C4-2B (cell line): ENCODE data around the gene C10orf105.

Source experiments
- H3K27ac ChIP-seq: fragments of 450-650 bp; 2 replicates; pipeline ENCODE4 v1.5.1; 2017
- ZFX ChIP-seq: fragments of 450-650 bp; IDR thresholded peaks from 2 replicates; pipeline ENCODE4 v1.6.1; 2017
- TF ChIP-seq, protein P1 (sequence below): fragments of 450-650 bp; conservative IDR thresholded peaks from 2 replicates; pipeline ENCODE4 v1.5.1; 2017; ENCODE audit warnings: mild to moderate bottlenecking

C10orf105 gene, protein sequence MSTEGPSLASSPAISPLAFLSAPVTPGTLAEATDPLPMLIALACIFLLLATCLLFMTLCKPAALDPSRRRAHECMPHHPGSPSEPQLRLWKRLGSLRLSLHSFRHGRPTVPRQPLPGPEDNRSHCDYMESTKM

DNA sequence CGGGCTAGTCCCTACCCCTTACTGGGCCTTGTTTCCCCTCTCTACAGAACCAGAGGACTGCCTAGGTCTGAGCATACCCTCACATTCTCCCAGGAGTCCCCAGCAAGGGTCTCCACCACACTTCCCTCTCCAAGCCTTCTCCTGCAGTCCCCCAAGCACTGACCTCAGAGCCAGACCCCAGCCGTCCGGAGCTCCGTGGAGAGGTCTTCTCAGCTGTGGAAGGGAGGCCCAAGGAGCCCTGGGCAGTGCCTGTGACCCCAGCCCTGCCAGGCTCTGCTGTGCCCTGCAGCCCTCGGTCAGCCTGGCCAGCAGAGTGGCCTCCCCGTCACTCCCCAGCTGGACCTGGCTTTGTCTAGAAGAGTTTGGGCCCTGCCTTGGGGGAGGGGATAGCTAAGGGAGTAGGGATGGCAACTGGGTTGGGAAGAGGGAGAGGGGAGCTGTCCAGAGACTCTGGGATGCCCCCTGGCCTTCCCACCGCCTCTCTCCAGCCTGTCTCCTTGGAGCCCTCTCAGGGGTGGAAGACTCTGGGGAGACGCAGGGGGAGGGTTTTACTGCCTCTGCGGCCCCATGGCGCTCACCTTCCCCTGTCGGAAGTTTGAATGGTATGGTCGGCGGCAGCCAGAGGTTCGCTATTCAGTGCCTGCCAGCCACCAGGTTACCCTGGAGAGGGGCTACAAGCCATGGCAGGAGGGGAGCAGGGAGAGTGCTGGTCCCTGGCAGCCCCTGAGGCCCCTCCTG, at the start of gene C10orf105:
Gene C10orf105 (minus strand): TSS at position 315 of the 738 bp plus-strand sequence. CDS start 3,441 bp downstream, outside the sequence.
- H3K27ac ChIP-seq: no peak within 1 kb of the TSS
- TF ChIP-seq ZFX: no peak
- TF ChIP-seq, protein P1, sequence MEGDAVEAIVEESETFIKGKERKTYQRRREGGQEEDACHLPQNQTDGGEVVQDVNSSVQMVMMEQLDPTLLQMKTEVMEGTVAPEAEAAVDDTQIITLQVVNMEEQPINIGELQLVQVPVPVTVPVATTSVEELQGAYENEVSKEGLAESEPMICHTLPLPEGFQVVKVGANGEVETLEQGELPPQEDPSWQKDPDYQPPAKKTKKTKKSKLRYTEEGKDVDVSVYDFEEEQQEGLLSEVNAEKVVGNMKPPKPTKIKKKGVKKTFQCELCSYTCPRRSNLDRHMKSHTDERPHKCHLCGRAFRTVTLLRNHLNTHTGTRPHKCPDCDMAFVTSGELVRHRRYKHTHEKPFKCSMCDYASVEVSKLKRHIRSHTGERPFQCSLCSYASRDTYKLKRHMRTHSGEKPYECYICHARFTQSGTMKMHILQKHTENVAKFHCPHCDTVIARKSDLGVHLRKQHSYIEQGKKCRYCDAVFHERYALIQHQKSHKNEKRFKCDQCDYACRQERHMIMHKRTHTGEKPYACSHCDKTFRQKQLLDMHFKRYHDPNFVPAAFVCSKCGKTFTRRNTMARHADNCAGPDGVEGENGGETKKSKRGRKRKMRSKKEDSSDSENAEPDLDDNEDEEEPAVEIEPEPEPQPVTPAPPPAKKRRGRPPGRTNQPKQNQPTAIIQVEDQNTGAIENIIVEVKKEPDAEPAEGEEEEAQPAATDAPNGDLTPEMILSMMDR: no peak

DNA sequence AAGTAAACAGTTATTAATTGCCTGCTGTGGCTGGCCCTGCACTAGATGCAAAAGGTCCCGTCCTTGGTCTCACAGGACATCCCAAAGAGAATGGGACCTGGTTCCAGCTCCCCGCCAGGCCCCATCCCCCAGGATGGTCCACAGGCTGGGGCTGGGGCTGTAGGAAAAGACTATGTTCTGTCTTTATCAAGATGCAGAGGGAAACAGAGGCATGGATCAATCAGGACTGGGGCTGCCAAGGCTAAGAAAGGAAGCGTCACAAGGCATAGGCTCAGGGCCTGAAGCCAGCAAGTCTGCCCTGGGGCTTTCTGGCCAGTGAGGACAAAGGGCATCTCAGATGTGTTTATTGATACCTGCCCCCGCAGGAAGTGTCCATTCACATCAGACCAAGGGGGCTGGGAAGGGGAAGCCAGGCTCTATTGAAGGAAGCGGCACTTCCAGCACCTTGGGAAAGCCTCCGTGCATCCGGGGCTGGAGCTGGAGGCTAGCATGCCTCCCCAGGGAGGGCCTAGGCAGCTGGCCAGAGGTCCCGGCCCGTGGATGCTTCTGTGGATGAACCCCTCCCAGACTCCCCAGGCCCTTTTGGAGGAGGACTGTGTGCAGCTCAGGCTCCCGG, 48.0 kb upstream of the C10orf105 start:
- no peak for TF ChIP-seq ZFX
- TF ChIP-seq, protein P1: no peak
- no peak overlapping the region for H3K27ac ChIP-seq

DNA sequence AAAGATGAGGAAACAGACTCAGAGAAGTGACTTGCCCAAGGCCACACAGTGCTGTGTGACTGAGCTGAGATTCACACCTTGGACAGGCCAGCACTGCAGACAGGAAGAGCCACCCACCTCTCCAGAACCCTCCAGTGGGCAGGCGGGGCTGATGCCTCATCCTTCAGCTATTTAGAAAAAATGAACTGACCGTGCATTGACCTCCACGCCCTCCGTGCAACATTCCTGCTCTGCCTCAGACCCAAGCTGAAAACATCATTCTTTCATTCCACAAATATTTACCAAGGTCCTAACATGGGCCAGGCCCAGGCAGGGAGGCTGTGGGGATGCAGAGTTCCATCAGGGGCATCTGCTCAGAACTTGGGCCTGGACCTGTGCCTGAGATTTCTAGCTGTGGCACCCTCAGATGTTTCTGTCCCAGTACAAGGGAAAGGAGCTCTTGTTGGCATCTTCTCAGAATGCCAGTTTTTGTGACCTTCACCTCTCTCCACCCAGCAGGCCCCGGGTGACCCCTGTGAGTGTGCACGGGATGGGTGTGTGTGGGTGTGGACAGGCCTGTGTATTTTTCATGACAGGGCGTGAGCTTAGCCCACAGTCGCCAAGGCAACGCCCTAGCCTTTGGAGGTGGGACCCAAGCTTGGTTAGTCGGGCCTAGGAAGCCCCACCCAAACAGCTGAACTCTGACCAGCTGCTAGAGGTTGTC, 47.3 kb upstream of the C10orf105 start:
- no peak overlapping the region for H3K27ac ChIP-seq
- TF ChIP-seq, protein P1: no peak
- TF ChIP-seq ZFX: no peak

DNA sequence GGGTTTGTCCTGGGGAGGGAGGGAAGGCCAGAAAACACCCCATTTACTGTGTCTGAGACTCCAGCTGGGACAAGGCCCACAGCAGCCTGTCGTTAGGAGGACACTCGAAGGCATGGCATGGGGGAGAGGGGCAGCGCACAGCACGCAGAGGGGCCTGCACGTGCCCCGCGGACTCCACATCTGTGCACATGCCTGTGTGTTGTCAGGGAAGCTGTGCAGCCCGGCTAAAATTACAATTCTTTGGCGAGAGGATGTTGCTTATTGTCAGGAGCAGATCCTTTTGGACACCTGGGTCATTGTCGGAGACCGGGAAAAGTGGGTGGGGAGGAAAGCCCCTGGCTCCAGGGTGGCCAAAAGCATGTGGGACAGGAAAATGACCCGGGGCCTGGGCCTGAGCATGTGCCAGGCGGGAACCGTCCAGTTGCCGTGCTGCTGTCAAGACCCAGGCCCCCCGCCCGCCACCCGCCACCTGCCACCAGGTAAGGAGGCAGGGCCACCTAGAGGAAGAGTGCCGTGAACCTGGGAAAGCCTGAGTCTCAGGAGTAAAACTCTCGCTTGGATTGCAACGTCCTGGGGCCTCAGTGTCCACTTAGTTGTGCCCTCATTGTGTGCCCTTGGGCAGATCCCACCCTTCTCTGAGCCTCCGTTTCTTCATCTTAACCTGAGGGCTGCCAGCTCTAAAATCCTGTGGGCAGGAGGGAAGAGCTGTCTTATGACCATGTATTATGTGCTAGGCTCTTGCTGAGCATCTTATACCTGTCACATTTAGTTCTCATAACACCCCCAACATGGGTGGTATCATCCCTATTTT, 46.5 kb upstream of the C10orf105 start:
- H3K27ac ChIP-seq: no peak overlapping the region
- no peak for TF ChIP-seq ZFX
- TF ChIP-seq, protein P1: no peak

DNA sequence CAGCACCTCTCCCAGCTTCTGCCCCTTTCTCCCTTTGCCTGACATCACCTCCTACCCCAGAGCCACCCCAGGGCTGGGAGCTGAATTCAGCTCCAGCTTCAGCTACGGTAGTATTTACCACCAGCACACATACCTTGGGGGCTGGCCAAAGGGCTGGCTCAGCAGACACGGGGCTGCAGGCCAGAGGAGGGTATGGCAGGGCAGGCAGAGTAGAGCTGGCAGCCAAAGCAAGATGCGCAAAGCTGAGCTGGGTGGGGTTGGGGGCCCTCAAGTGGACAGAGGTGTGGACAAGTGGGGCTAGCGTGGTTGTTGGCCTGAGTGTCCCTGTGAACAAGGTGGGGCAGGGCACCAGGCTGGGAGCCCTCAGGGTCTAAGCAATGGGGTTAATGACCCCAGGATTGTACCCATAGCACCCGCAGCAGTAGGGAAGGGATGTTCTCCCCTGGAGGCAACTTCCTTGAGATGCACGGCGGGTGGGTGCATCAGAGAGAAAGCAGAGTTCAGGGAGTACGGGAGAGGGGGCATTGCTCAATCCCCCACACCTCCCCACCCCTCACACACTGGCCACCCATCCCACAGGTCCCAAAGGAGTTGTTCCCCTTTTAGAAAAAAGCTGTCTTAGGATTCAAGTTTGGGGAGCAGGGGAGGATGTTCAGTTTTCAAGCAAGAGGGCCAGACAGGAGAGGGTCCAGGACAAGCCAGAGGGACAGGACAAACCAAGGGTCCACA, 45.8 kb upstream of the C10orf105 start:
- no peak for TF ChIP-seq ZFX
- TF ChIP-seq, protein P1: no peak
- H3K27ac ChIP-seq: no peak overlapping the region

DNA sequence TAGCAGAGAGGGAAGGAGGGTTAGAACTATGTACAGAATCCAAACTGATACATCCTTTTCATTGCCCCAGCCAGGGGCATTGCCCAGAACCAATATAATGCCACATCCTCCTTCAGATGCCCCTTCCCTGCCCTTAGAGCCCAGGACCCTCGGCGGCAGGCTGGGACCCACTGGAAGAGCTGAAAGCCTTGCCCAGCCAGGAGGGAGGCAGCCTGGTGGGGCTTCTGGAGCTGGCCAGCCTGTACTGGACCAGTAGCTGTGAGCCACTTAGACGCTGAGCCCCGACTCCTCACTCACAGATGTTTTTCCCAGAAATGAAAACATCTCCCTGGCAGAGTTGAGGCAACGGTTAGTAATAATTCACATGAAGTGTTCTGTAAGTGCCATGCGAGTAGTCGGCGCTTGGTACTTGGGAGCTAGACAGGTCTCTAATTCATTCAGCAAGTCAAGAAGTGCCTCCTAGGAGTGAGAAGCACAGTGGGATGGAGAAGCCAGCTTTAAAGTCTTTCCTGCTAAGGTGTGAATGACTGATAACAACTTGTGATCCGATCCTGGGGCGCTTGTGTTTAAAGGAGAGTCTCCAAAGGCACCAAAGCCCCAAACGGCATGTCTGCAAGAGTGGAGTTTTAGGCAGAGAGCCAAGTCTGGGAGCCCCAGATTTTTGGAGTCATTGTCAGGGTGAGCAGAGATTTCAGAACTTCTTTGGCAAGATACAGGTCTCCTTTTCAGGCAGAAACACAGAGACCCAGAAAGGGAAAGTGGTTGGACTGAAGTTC, 44.0 kb upstream of the C10orf105 start:
- no peak overlapping the region for H3K27ac ChIP-seq
- TF ChIP-seq, protein P1: no peak
- TF ChIP-seq ZFX: no peak
